Endothelial cell of umbilical vein (primary cell): ENCODE results near the gene DRD4. TPM values are rescaled to one million over a fixed set of nuclear protein-coding genes. Genes with fewer than 3 reads are reported as not detected.

Source experiments
- BruUV-seq: library from RNA; stranded (reverse); fragments of 400-500 nt; replicated peaks from 2 replicates; lab custom pipeline; 2021; lab: Mats Ljungman, UMichigan
- CTCF ChIA-PET: fragments of 300-600, 350-600 bp; sonication (Branson Sonifier 250); formaldehyde crosslinking; loops from one replicate; lab custom pipeline; 2021; ENCODE audit warnings: antibody characterized with exemption, inconsistent platforms; lab: Charles Lee
- POLR2A ChIA-PET: fragments of 300-600, 350-600 bp; sonication (Branson Sonifier 250); formaldehyde crosslinking; loops from one replicate; lab custom pipeline; 2021; ENCODE audit warnings: antibody characterized with exemption, inconsistent platforms; lab: Charles Lee
- DNase-seq: peaks from one replicate; pipeline ENCODE4 v3.0.0-alpha.2; 2011; ENCODE audit warnings: low read depth, low spot score
- FAIRE-seq: peaks from 2 replicates; lab custom pipeline; 2011; peaks lifted over from hg19 to GRCh38; lab: Jason Lieb, UNC
- H2AFZ ChIP-seq: 2 replicates; pipeline ENCODE4 v1.6.0; 2012; ENCODE audit warnings: low read depth, low read length, control low read depth, inconsistent platforms
- H3K27ac ChIP-seq: 2 replicates; pipeline ENCODE4 v1.5.1; 2011; ENCODE audit warnings: low read depth, mild to moderate bottlenecking, control low read depth, low read length, moderate library complexity; ENCODE audit not compliant: insufficient read depth
- H3K27me3 ChIP-seq, 2 experiments: 2 replicates each; pipeline versions ENCODE4 v1.6.0 to v1.6.1; 2011; ENCODE audit warnings: low read length in 2 of 2, mixed read lengths in 1 of 2; ENCODE audit not compliant: control insufficient read depth in 2 of 2, insufficient read depth in 2 of 2
- H3K36me3 ChIP-seq, 2 experiments: 2 replicates in 1 of 2; 3 replicates in 1 of 2; pipeline ENCODE4 v1.5.1; 2011; ENCODE audit warnings: low read length in 2 of 2, mild to moderate bottlenecking in 1 of 2, moderate library complexity in 1 of 2; ENCODE audit not compliant: control insufficient read depth in 2 of 2, insufficient read depth in 2 of 2; ENCODE audit errors: extremely low read depth in 1 of 2
- H3K4me1 ChIP-seq: 3 replicates; pipeline ENCODE4 v1.5.1; 2011; ENCODE audit warnings: mild to moderate bottlenecking, low read length; ENCODE audit not compliant: control insufficient read depth, insufficient read depth; ENCODE audit errors: extremely low read depth
- H3K4me2 ChIP-seq: 2 replicates; pipeline ENCODE4 v1.6.1; 2011; ENCODE audit warnings: low read length, control low read depth, mixed read lengths; ENCODE audit not compliant: insufficient read depth
- H3K4me3 ChIP-seq, 3 experiments: fragments of 200-600 bp in 1 of 3; sonication (generic), shearing (Covaris generic) in 1 of 3; replicated peaks in 1 of 3; 2 replicates each; pipeline ENCODE4 v1.5.1; 2011 to 2016; ENCODE audit warnings: control low read depth in 3 of 3, low read length in 3 of 3, mild to moderate bottlenecking in 2 of 3, inconsistent platforms in 1 of 3, low read depth in 1 of 3, moderate library complexity in 1 of 3; ENCODE audit not compliant: insufficient read depth in 1 of 3
- H3K79me2 ChIP-seq: 2 replicates; pipeline ENCODE4 v1.6.0; 2012; ENCODE audit warnings: low read length, inconsistent platforms; ENCODE audit not compliant: control insufficient read depth, insufficient read depth
- H3K9ac ChIP-seq: replicated peaks from 2 replicates; pipeline ENCODE3; 2011; ENCODE audit warnings: low read length, control low read depth; ENCODE audit not compliant: insufficient read depth; ENCODE audit errors: extremely low read depth
- H3K9me1 ChIP-seq: replicated peaks from 3 replicates; pipeline ENCODE4 v1.6.0; 2011; ENCODE audit warnings: mild to moderate bottlenecking, low read length; ENCODE audit not compliant: control insufficient read depth, insufficient read depth; ENCODE audit errors: extremely low read depth
- H3K9me3 ChIP-seq: replicated peaks from 2 replicates; pipeline ENCODE4 v1.5.1; 2012; ENCODE audit warnings: low read length, inconsistent platforms; ENCODE audit not compliant: control insufficient read depth, insufficient read depth
- H4K20me1 ChIP-seq: replicated peaks from 2 replicates; pipeline ENCODE3; 2011; ENCODE audit warnings: mild to moderate bottlenecking, low read length; ENCODE audit not compliant: control insufficient read depth, insufficient read depth; ENCODE audit errors: extremely low read depth
- CTCF ChIP-seq, 2 donors: IDR thresholded peaks; 1 replicate in 1 of 2; 2 replicates in 1 of 2; pipeline ENCODE4 v1.5.1; 2011; ENCODE audit warnings: low read length in 2 of 2, mild to moderate bottlenecking in 2 of 2, moderate library complexity in 2 of 2, control low read depth in 1 of 2, inconsistent platforms in 1 of 2, low read depth in 1 of 2; ENCODE audit not compliant: insufficient read depth in 1 of 2; ENCODE audit errors: extremely low read depth in 1 of 2
- EZH2 ChIP-seq: IDR thresholded peaks from 2 replicates; pipeline ENCODE4 v1.6.1; 2012; ENCODE audit warnings: borderline replicate concordance, low read depth, mild to moderate bottlenecking, moderate library complexity, low read length, inconsistent platforms; ENCODE audit not compliant: severe bottlenecking
- FOS ChIP-seq: IDR thresholded peaks from 2 replicates; pipeline ENCODE4 v1.6.1; 2011; ENCODE audit warnings: mild to moderate bottlenecking, low read length, moderate library complexity, borderline replicate concordance; ENCODE audit not compliant: insufficient read depth
- GATA2 ChIP-seq: IDR thresholded peaks from 2 replicates; pipeline ENCODE4 v1.7.0; 2011; ENCODE audit warnings: low read depth, mild to moderate bottlenecking, moderate library complexity, mixed read lengths, low read length; ENCODE audit not compliant: insufficient read length, insufficient read depth
- JUN ChIP-seq: IDR thresholded peaks from 2 replicates; pipeline ENCODE4 v1.6.1; 2011; ENCODE audit warnings: borderline replicate concordance, low read depth; ENCODE audit not compliant: insufficient read length, insufficient read depth
- MAX ChIP-seq: IDR thresholded peaks from 2 replicates; pipeline ENCODE4 v1.6.1; 2011; ENCODE audit not compliant: insufficient read depth, insufficient read length
- MYC ChIP-seq: IDR thresholded peaks from one replicate; pipeline ENCODE4 v1.6.1; 2011; ENCODE audit warnings: mild to moderate bottlenecking, low read depth, low read length
- POLR2A ChIP-seq: IDR thresholded peaks from 2 replicates; pipeline ENCODE4 v1.6.1; 2012; ENCODE audit warnings: low read depth, mild to moderate bottlenecking, control low read depth, low read length
- POLR2AphosphoS5 ChIP-seq: IDR thresholded peaks from 2 replicates; pipeline ENCODE4 v1.6.1; 2012; ENCODE audit warnings: low read depth, mild to moderate bottlenecking, control low read depth, low read length, moderate library complexity; ENCODE audit not compliant: insufficient read depth
- dilution Hi-C: fragments of 300-500 bp; cut with MboI; formaldehyde crosslinking; loops from one replicate; pipeline ENCODE4 v1.15.0; 2019; ENCODE audit warnings: low sequenced_read_pairs; ENCODE audit not compliant: extremely low pct_ligation_motif_present
- intact Hi-C: fragments of 100-400 bp; cut with micrococcal nuclease; formaldehyde crosslinking; loops from one replicate; pipeline ENCODE4 v1.10.0; 2022
- polyA plus RNA-seq, 4 experiments: library from polyadenylated mRNA; depleted of rRNA in 3 of 4; stranded (reverse) in 3 of 4; unstranded in 1 of 4; fragments of >200 nt; gene quantifications; 2 replicates each; pipeline versions ENCODE4 v1.2.1 to v1.2.3, GENCODE V29; 2011 to 2012; ENCODE audit warnings: missing spikeins in 1 of 4
- total RNA-seq: library from RNA; stranded (reverse); gene quantifications from 2 replicates; pipeline ENCODE4 v1.2.3, GENCODE V29; 2021

DRD4 gene
- total and polyA plus RNA-seq, 2 donors (not counting 3 experiments of a cell fraction or from before 2014, with no cell fraction given): 0.24 TPM; not detected in 1

- BruUV-seq: no TSS peak
- Histone ChIP-seq H3K4me1 (no peaks in the 10 kb centered on the region), H3K4me3 (no peak overlapping the region), H3K9me3 (no peaks in the 10 kb centered on the region), H2AFZ (no peak overlapping the region), H4K20me1 (no peaks in the 10 kb centered on the region), H3K27ac (no peak overlapping the region), H3K4me2 (no peak overlapping the region), H3K79me2 (no peaks in the 10 kb centered on the region), H3K9me1 (no peaks in the 10 kb centered on the region), H3K9ac (no peak overlapping the region), H3K36me3 (no peaks in the 10 kb centered on the region), H3K27me3 (peaks cover 4 to 12% of the 10 kb centered on the region in 2 experiments)
- POLR2A ChIA-PET: no interaction called here
- CTCF ChIA-PET: no interaction called here
- FAIRE-seq (no peak), DNase-seq (no peak)
- dilution Hi-C loops (no loop called here), intact Hi-C loops (no loop called here)
- TF ChIP-seq FOS (no peak), EZH2 (no peak), POLR2AphosphoS5 (no peak), MYC (no peak), JUN (no peak), GATA2 (no peak), POLR2A (no peak), MAX (no peak), CTCF (IDR thresholded peaks at IDR 0.05; ENCODE audit: extremely low read depth in 1 of 2, insufficient read depth in 1 of 2, low read depth in 1 of 2, low read length in 2 of 2) (no peak)
These were observed 13.7 kb upstream of the DRD4 start for GRCh38 chr11:623349-623869.
